Measurements from ENCODE around the gene MYO5C. TPM values are rescaled to one million over a fixed set of nuclear protein-coding genes. Genes with fewer than 3 reads are reported as not detected.

Gene MYO5C
- total RNA-seq, 4 donors from 2014 or later: 9.2 to 61.8 (median 21.4) TPM

DNA sequence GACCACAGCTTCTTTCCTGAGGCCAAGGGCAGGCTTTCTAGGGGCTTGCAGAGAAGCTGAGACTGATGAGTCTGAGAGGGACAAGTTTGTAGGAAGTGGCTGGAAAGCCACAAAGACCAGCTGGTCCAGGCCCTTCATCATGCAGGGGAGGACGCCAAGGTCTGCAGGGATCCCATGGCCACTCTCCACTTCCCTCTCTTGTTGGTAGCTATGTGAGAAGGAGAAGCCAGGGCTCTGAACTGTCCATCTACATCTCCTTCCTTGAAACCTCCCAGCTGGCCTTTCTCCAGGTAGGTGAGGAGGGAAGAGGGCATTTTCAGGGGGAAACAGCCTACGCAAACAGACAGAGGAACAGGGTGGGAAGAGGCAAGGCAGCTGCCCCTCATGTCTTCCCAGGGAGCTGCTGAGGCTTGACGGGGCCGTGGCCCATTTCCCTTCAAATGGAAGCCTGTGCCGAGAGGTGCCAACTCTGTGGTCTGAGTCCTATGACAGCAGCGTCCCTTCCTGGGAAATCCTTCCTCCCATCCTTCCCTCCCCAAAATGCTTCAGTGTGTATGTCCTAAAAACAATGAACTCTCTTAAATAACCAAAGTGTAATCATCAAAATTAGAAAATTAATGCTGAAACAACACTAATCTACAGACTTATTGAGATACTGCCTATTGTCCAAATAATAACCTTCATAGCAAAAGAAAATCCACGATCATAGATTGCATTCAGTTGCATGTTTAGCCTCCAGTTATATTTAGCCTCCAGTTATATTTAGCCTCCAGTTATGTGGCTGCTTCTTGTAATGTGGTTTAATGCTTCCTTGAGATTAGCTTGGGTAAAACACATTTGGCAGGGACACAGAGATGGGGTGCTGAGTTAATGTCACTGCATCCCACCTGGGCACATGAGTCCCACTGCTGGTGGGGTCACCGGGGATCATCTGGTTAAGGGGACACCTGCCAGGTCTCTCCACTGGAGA lies 140.4 kb downstream of the MYO5C start:
- no peak for TF ChIP-seq CTCF (IDR thresholded peaks at IDR 0.05; ENCODE audit: low read depth)

GRCh38 chr15:52153900-52154895 lies 141.4 kb downstream of the MYO5C start:
- no peak for TF ChIP-seq CTCF (IDR thresholded peaks at IDR 0.05; ENCODE audit: low read depth)

DNA sequence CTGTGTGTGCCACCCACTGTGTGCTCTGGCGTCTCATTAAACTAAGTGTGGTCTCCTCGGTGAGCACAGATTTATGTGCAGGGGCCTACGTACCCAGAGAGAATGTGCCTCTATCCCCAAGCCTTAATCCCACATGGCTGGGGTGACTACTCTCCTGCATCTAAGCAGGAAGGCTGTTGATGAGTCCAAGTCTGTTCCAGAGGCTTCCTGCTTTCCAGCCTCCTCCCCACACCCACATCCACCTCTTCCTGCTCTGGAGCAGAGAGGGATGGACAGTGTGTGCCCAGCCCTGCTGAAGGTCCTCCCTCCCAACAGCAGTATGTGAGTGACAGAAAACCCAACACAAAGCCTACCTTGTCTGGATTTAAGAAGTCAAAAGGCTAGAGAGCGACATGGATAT lies 144.3 kb downstream of the MYO5C start:
- no peak for TF ChIP-seq CTCF (IDR thresholded peaks at IDR 0.05; ENCODE audit: low read depth)

DNA sequence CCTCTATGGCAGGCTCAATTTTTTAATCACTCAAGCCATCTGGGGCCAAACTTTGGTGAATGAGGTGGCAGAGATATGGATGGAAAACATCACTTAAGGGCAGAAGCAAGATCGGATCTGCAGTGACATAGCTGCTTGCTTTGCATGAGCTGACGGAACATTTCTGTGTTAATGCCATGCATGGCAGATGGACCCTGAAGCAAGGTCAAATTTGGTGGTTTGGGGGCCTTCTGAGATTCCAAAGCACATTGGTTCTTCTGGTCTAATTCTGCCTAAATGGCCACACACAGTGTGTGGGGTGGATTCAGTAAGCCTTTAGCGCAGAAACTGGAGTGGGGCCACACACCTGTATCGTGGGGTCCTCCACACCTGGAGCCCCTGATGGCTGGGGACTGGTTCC lies 144.7 kb downstream of the MYO5C start:
- no peak for TF ChIP-seq CTCF (IDR thresholded peaks at IDR 0.05; ENCODE audit: low read depth)

GRCh38 chr15:52150043-52150825 lies 145.4 kb downstream of the MYO5C start:
- no peak for TF ChIP-seq CTCF (IDR thresholded peaks at IDR 0.05; ENCODE audit: low read depth)

GRCh38 chr15:52148403-52148802 lies 147.2 kb downstream of the MYO5C start:
- TF ChIP-seq CTCF (IDR thresholded peaks at IDR 0.05; ENCODE audit: low read depth): no peak

Measured in subcutaneous adipose tissue (tissue), 4 donors.